ENCODE results near the gene ZNF112.
"Not testable (repeated sequence)": the region's sequence is repeated elsewhere in the genome, so short reads cannot be mapped to it uniquely, and the experiment has no call there.

The ZNF112 gene

DNA sequence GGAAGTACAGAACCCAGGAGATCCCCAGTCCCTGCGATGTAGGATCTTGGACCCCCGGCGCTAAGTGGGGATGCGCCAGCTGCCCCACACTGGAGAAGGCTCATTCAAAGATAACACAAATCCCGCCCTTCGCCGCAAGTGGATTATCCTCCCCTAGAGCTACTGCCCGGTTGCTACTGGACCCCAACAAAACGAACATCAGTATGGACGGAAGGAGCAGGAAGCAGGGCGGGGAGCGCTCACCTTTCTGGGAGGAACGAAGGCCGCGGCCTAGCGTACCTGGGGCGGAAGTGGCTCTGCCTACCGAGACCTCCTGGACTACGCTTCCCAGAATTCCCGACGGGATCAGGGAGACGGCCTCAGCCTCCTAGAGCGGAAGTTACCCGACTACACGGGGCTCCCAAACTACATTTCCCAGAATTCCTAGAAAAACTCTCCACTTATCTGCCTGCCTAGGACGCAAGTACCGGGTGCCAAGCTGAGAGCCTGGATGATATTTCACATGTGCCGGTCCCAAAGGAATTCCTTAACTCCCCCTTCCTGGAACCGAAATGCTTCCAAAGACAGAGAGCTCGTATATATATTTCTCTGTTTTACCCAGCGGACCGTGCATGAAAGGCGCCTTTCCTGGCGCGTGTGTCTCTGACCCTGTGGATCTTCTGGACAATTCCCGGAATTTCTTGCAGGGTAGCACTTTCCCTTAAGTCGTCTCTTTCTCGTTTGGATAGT is at the start of gene ZNF112:
ZNF112 (minus strand) TSS at position 298 of the 729 bp plus-strand sequence. CDS start 16,141 bp downstream, outside the sequence.
- in situ Hi-C loops (cut with MboI; ENCODE audit: low sequenced_read_pairs), result no loop called here

DNA sequence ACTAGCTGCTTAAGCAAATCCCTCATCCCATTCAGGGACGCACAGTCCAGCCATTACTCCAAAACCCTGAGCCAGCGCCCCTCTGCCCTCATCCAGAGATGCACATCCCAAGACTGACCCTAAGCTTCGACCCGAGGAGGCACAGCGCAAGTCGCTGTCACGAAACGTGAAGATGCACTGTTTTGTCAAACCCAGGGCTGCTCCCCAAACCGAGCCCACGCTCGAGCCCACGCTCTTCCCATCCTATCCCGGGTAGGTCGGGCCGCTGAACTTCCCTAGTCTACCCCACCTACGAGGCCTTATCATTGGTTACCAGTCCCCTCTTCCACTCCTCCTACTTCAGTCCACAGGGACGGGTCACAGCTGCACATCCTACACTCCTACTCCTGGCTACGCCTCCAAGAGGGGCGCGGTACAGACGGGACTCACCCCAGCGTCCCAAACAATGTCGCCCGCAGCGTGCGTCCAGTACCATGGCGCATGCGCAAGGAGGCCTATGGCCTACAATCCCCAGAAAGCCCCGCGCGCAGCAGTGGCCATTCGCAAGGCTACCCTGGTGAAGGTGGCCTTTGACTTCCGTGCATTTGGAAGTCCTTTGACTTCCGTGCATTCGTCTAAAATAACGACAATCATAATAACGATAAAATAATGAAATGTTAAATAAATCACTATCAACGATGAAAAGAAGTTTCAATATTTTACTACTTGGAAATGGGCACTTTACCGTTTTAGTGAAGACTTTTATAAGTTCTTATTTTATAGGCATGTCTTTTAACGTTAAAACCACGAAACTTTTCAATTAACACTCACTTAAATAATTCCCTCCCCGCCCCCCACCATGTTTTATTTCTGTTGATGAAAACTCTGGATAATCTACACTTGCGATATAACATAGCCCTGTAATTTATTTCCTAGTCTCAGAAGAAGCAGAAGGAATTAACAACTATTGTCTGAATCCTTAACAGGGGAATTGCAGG is 44.9 kb upstream of the ZNF112 start, which contains the start of gene ZNF285:
ZNF285 (minus strand) TSS at position 470 of the 977 bp plus-strand sequence. CDS start 4,395 bp downstream, outside the sequence.
- in situ Hi-C loops (cut with MboI; ENCODE audit: low sequenced_read_pairs), result no loop called here

DNA sequence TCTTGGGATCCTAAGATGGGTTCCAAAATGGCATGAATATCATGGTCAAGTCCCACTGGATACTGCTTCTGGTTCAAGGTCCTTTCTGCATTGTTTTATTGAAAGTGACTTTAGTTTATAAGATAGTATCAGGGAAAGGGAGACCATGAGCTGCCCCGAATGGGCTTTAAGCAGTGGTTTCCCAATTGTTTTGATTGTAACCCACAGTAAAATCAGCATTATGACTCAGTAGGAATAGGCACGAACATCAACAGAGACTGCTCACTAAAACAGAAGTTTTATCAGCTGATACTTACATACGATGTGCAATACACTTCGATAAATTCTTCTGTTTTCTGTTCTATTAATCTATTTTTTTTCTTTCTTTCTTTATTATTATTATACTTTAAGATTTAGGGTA is 32.8 kb upstream of the ZNF112 start:
- in situ Hi-C loops (cut with MboI; ENCODE audit: low sequenced_read_pairs), result not testable (repeated sequence)

DNA sequence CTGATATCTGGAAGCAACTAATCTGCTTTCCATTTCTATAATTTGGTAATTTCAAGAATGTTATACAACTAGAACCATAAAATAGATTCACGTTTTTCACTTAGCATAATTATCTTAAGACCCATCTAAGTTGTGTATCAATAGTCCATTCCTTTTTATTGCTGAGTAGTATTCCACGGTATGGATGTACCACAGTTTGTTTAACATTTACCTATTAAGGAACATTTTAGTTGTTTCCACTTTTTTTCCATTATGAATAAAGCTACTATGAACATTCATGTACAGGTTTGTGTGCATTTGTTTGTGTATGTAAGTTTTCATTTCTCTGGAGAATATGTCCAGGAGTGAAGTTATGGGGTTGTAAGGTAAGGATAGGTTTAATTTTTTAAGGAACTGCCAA is 18.3 kb upstream of the ZNF112 start:
- in situ Hi-C loops (cut with MboI; ENCODE audit: low sequenced_read_pairs), result no loop called here

DNA sequence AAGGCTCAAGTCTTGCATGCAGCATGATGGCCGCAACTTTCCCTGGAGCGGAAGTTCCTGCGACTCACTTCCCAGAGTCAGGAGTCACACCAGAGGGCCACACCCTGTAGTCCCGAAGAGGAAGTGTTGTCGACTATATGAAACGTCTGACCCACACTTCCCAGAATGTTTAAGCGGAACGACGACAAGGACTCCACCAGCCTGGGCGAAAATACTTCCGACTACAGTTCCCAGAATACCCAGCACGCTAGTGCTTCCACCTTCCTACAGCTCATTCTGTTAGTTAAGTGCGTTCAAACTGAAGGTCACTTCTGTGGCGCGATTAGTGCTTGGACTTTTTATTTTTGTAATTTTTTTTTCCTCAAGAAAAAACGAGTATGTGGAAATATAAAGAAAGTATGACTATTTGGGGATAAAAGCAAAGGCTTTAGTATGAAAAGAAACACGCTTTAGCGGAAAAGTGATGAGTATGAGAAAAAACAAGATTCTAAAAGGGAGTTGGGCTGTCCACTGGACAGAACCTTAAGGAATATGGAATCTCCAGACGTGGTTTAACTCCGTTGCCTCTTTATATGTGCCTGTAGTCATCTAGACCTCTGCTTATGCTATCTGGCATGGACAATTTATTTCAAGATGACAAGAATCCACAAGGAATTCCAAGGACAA is 15.5 kb upstream of the ZNF112 start:
- in situ Hi-C loops (cut with MboI; ENCODE audit: low sequenced_read_pairs), result no loop called here

DNA sequence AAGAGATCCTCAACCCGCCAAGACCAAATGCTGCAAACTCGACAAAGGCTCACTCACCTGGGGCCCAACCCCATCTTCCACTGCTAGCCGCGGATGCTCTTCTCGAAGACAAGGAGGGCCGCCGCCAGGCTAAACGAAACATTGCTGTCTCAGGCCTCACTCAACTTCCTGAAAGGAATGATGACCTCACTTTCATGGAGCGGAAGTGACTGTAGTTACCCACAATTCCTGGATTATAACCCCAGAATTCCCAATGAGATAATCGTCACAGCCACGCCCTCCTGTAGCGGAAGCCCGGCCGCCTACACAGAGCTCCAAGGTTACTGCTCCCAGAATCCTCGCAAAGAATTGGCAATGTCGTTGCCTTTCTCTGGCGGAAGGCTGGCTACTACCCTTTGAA is 10.5 kb upstream of the ZNF112 start:
- in situ Hi-C loops (cut with MboI; ENCODE audit: low sequenced_read_pairs), result no loop called here

GRCh38 chr19:44346556-44346955 is 9.9 kb downstream of the ZNF112 start:
- in situ Hi-C loops (cut with MboI; ENCODE audit: low sequenced_read_pairs), result no loop called here

GRCh38 chr19:44345959-44346358 is 10.5 kb downstream of the ZNF112 start:
- in situ Hi-C loops (cut with MboI; ENCODE audit: low sequenced_read_pairs), result no loop called here

DNA sequence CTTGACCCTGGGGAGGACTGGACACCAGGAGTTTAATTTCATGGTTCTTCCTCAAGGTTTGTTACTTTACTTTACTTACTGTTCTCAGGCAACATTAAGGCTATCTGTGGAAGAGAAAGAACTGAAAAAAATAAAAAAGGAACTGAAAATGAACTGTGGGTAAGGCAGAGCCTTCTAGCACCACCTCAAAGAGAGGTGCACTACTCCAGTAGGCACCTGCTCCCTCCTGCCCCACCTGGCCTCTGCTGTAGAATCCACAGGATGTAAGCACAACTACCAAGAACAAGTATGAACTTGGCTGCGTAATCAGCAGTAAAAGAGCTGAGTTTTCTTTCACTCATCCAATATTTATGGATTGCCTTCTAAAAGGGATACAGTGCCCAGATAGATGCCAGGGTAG is 12.2 kb downstream of the ZNF112 start:
- in situ Hi-C loops (cut with MboI; ENCODE audit: low sequenced_read_pairs), result no loop called here

- in situ Hi-C loops (cut with MboI; ENCODE audit: low sequenced_read_pairs), result no loop called here
Observed at GRCh38 chr19:44341794-44342193, 14.7 kb downstream of the ZNF112 start.

GRCh38 chr19:44334639-44335038 is 21.8 kb downstream of the ZNF112 start:
- in situ Hi-C loops (cut with MboI; ENCODE audit: low sequenced_read_pairs), result not testable (repeated sequence)

DNA sequence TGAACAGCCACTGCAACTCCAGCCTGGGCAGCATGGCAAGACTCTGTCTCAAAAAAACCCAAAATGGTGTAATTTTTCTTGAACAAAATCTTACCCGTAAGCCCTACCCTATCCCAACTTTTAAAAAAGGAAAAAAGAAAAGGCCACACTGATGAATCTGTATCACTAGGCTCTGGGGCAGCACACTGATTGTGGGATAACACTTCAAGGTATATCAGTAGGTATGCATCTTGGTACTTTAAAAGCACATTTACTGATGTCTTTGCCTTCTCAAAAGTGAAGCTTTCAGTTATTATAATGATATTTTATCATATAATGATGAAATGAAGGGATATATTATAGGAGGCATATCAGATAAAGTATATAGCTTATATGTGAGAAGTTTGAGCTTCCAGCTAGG is 24.3 kb downstream of the ZNF112 start:
- in situ Hi-C loops (cut with MboI; ENCODE audit: low sequenced_read_pairs), result no loop called here

- in situ Hi-C loops (cut with MboI; ENCODE audit: low sequenced_read_pairs), result no loop called here
Observed at GRCh38 chr19:44315883-44316282, 40.6 kb downstream of the ZNF112 start.

- in situ Hi-C loops (cut with MboI; ENCODE audit: low sequenced_read_pairs), result no loop called here
Observed at GRCh38 chr19:44313231-44313630, 43.2 kb downstream of the ZNF112 start.

- in situ Hi-C loops (cut with MboI; ENCODE audit: low sequenced_read_pairs), result no loop called here
Observed at GRCh38 chr19:44308011-44308410, 48.5 kb downstream of the ZNF112 start.

DNA sequence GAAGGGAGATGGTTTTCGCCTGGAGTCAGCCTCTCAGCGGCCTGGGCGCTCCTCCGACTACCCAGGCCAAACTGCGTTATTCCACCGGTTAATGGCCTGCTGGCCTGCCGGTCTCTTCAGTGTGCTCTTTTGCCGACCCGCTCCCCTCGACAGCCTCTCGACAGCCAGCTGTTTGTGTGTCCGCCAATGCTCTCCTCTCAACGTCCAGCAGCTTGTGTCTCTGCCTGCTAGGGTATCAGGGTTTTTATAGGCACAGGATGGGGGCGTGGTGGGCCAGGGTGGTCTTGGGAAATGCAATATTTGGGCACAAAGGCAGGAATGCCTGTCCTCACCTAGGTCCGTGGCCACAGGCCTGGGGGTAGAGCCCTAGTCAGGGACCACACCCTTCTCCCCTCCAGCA is 50.2 kb downstream of the ZNF112 start:
- in situ Hi-C loops (cut with MboI; ENCODE audit: low sequenced_read_pairs), result no loop called here

DNA sequence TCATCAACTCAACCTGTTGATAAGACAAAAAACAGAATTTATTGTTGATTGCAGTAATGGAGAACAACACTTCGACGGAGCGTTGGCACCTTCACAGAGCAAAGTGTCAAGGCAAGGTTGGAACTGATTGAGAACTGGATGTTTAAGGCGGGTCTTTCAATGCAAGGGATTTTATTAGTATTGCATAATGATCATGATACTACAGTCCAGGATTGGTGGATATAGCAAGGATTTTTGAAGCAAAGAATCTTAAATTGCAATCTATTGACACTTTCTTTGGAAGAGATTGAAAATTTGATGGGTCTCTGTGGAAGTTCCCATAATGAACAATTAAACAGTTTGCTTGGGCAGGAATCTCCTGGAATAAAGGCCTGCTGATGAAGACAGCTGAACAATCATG is 51.0 kb downstream of the ZNF112 start:
- in situ Hi-C loops (cut with MboI; ENCODE audit: low sequenced_read_pairs), result no loop called here

DNA sequence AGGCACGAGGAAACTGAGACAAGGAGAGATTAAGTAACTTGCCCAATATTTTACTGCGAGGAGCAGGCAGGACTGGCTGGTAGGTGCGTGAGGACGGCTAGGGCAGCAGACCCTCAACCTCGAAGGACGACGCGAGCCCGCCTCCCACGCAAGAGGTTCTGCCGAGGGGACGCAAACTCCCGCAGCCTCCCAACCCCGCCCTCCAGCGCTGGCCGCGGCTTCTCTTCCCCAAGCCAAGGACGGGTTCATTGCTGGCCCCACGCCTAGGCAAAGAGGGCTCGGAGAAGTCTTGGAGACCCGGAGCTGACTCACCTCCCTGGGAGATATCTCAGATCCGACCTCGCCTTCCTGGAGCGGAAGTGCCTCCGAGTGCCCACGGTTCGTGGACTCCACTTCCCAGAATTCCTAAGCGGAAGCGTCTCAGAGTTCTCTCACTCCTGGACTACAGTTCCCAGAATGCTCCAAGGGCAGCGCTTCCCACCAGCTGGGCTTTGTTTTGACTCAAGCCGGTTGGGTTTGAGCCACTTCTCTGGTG is 51.8 kb downstream of the ZNF112 start, which contains the start of gene ZNF235:
ZNF235 (minus strand) TSS at position 367 of the 535 bp plus-strand sequence. CDS start 1,621 bp downstream, outside the sequence.
- in situ Hi-C loops (cut with MboI; ENCODE audit: low sequenced_read_pairs), result no loop called here

DNA sequence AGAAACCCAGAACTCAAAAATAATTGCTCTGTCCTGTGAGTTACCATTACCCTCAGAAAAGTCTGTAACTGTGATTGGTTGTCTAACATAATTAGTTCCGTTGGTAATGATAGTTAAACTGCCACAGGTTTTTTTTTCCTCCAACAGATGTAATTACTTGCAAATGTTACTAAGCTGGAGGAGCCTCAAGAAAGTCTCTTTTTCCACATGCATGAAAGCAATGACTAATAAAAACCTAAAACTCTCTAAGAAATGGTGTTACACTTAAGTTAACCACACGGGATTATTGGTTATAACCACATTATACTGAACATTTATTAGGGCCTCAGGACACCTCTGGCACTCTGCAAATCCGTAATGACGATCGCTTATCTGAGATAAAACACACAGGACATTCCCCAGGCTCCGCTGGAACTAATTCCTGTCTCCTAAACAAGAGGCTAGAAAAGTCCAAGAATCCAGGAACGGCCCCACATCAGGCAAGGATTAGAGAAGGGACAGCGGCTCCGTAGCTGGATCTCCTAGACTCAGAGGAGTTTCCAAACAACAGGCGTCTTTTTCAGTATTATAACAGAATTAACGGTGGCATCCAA is 52.4 kb downstream of the ZNF112 start:
- in situ Hi-C loops (cut with MboI; ENCODE audit: low sequenced_read_pairs), result no loop called here

DNA sequence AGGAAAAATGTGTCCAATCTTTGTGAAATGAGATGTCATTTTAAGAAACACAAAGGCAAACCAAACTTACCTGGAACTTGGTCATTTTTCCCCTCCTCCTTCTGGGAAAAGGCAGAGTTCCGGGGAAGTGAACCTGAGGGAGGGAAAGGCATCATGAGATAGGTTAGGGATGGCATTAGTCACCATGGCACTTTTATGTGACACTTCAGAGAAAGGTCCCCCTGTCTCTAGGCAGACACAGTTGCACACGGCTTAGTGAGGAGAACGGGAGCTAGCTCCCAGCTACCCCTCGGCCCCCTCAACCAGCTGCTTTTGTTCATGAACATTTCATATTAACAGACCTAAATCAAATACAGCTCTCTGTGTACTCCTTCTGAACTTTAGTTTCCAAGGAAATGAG is 53.2 kb downstream of the ZNF112 start:
- in situ Hi-C loops (cut with MboI; ENCODE audit: low sequenced_read_pairs), result no loop called here
